GM18526 (cell line): ENCODE data around the gene ITGB7.

Experiments used
- POLR2A ChIP-seq: IDR thresholded peaks from 3 replicates; pipeline ENCODE4 v1.6.1; 2011; ENCODE audit not compliant: insufficient read length; ENCODE audit errors: extremely low read depth

The ITGB7 gene

GRCh38 chr12:53181935-53182334 is 25.1 kb downstream of the ITGB7 start:
- no peak for TF ChIP-seq POLR2A

GRCh38 chr12:53180931-53181645 is 26.0 kb downstream of the ITGB7 start:
- peak; percentile 12 for TF ChIP-seq POLR2A

GRCh38 chr12:53180220-53180930 is 26.7 kb downstream of the ITGB7 start, which contains the start of the genes CSAD and ZNF740:
Gene CSAD, minus strand, starts transcription at chr12:53180925. Its CDS starts 7,455 bp downstream, at chr12:53173470.
Gene ZNF740, plus strand, starts transcription at chr12:53180722. Its CDS starts 1,262 bp downstream, at chr12:53181984.
- peak; percentile 69 for TF ChIP-seq POLR2A

DNA sequence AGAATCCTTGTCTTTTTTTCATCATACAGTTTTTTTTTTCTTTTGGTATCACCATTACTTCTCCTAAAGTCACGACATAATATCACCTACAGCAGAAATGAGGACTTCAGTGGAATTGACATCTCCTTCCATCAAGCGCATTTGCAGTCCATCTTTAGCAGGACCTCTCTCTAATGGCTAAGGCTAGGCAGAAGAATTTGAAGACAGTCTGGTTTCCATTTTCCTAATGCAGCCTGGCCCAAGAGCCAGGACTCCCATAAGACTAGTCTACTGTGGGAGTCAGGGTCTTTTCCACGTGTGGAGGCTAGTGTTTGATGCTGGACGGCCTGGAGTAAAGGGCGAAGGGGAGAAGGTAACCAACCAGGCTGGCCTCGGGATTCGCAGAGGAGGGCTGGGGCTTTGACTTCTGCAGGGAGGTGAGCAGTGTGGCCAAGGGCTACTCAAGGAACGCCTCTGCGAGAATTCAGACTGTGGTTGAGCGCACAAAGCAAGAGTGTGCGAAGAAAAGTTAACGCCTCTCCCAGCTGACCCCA is 27.3 kb downstream of the ITGB7 start:
- TF ChIP-seq POLR2A: no peak

GRCh38 chr12:53176750-53177149 is 30.3 kb downstream of the ITGB7 start:
- no peak for TF ChIP-seq POLR2A

GRCh38 chr12:53174881-53175491 is 32.1 kb downstream of the ITGB7 start:
- TF ChIP-seq POLR2A: no peak

- TF ChIP-seq POLR2A: no peak
Measured at GRCh38 chr12:53173085-53173715, 33.9 kb downstream of the ITGB7 start.

GRCh38 chr12:53172352-53172751 is 34.7 kb downstream of the ITGB7 start:
- no peak for TF ChIP-seq POLR2A

DNA sequence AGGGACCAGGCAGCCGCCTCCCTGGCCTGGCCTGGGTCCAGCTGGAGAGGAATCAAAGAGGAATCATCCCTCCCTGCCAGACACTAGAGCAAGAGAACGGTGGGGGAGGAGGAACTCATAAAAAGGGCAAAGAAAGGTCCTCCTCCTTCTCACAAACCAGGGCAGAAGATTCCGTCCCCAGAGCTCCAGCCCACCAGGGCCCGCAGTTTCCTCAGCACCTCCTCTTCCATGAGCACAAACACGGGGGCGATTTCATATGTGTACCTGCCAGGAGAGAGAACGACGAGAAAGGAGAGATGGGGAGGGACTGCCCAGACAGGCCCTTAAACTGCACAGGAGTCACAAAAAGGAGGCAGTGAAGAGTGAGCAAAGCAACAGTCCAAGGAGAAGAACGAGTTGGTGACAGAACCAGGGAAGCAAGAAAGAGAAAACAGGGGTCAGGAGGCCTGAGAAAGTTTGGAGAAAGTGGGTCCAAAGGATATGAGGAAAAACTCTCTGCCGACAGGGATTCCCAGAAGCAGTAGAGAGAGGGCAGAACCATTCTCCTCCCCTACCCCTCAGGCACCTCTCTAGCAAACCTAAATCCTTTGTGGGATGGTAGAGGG is 35.2 kb downstream of the ITGB7 start:
- no peak for TF ChIP-seq POLR2A

GRCh38 chr12:53170876-53171724 is 36.0 kb downstream of the ITGB7 start:
- no peak for TF ChIP-seq POLR2A

- no peak for TF ChIP-seq POLR2A
Measured at GRCh38 chr12:53170215-53170614, 36.8 kb downstream of the ITGB7 start.

GRCh38 chr12:53169644-53170043 is 37.4 kb downstream of the ITGB7 start:
- TF ChIP-seq POLR2A: no peak

GRCh38 chr12:53166837-53167236 is 40.2 kb downstream of the ITGB7 start:
- no peak for TF ChIP-seq POLR2A
